Loucy (cell line): ENCODE measurements around the gene TADA3.

ENCODE experiments used
- H2AFZ ChIP-seq: fragments of 200-600 bp; sonication (generic); 2 replicates; pipeline ENCODE4 v1.6.0; 2016; ENCODE audit warnings: antibody characterized with exemption, mild to moderate bottlenecking, low read length, moderate library complexity
- H3F3A ChIP-seq: fragments of 200-600 bp; 2 replicates; pipeline ENCODE4 v1.6.0; 2016; ENCODE audit warnings: antibody characterized with exemption, low read depth, mild to moderate bottlenecking
- H3K27me3 ChIP-seq: fragments of 200-600 bp; sonication (generic); 2 replicates; pipeline ENCODE4 v1.6.1; 2014; ENCODE audit warnings: low read length, mild to moderate bottlenecking; ENCODE audit not compliant: insufficient read depth, poor library complexity, severe bottlenecking
- H3K36me3 ChIP-seq: fragments of 200-600 bp; sonication (generic); 2 replicates; pipeline ENCODE4 v1.6.1; 2016; ENCODE audit warnings: low read length; ENCODE audit not compliant: insufficient read depth
- H3K4me1 ChIP-seq: fragments of 200-600 bp; sonication (generic); 2 replicates; pipeline ENCODE4 v1.5.1; 2014; ENCODE audit warnings: low read length, mild to moderate bottlenecking; ENCODE audit not compliant: insufficient read depth, poor library complexity, severe bottlenecking
- H3K4me2 ChIP-seq: fragments of 200-600 bp; sonication (generic); 2 replicates; pipeline ENCODE4 v1.6.0; 2014; ENCODE audit warnings: antibody characterized with exemption, low read length, low read depth, mild to moderate bottlenecking; ENCODE audit not compliant: poor library complexity, severe bottlenecking
- H3K4me3 ChIP-seq: fragments of 200-600 bp; sonication (generic); 2 replicates; pipeline ENCODE4 v1.5.1; 2014; ENCODE audit warnings: low read length, mild to moderate bottlenecking, mixed read lengths; ENCODE audit not compliant: poor library complexity, severe bottlenecking
- H3K79me2 ChIP-seq: fragments of 200-600 bp; sonication (generic); 2 replicates; pipeline ENCODE4 v1.6.1; 2014; ENCODE audit warnings: low read length; ENCODE audit not compliant: insufficient read depth
- H3K9ac ChIP-seq: fragments of 200-600 bp; sonication (generic); 2 replicates; pipeline ENCODE4 v1.6.0; 2014; ENCODE audit warnings: mild to moderate bottlenecking, low read depth, low read length, moderate library complexity; ENCODE audit not compliant: poor library complexity, severe bottlenecking
- H3K9me2 ChIP-seq: fragments of 200-600 bp; sonication (generic); replicated peaks from 2 replicates; pipeline ENCODE4 v1.6.1; 2016; ENCODE audit warnings: low read depth, low read length, mixed read lengths
- H3K9me3 ChIP-seq: fragments of 200-600 bp; sonication (generic); 2 replicates; pipeline ENCODE4 v1.6.1; 2014; ENCODE audit warnings: mild to moderate bottlenecking, antibody characterized with exemption, low read length, low read depth; ENCODE audit not compliant: insufficient read depth
- H4K20me1 ChIP-seq: fragments of 200-600 bp; sonication (generic); 2 replicates; pipeline ENCODE4 v1.6.0; 2014; ENCODE audit warnings: antibody characterized with exemption, low read length, mild to moderate bottlenecking; ENCODE audit not compliant: insufficient read depth, poor library complexity, severe bottlenecking
- CTCF ChIP-seq: fragments of 200-600 bp; sonication (generic); conservative IDR thresholded peaks from 2 replicates; pipeline ENCODE4 v1.5.1; 2014; ENCODE audit warnings: mild to moderate bottlenecking, antibody characterized with exemption, low read length
- EZH2phosphoT487 ChIP-seq: fragments of 200-600 bp; IDR thresholded peaks from 2 replicates; pipeline ENCODE4 v1.6.1; 2018; ENCODE audit warnings: antibody characterized with exemption, mild to moderate bottlenecking, moderate library complexity, borderline replicate concordance

The TADA3 gene

GRCh38 chr3:9754678-9755077 is 37.6 kb downstream of the TADA3 start:
- Histone ChIP-seq H3K9me2 (no peaks in the 10 kb centered on the region), H3K9ac (peak overlapping the region; percentile 73), H3K4me2 (peak overlapping the region; percentile 92), H3K36me3 (peaks cover 23% of the 10 kb centered on the region; the same call in 1 of the 2 replicates), H3K4me3 (peak overlapping the region; percentile 74), H3K9me3 (no peaks in the 10 kb centered on the region), H3K4me1 (peaks cover 46% of the 10 kb centered on the region), H2AFZ (no peak overlapping the region), H3K27me3 (no peaks in the 10 kb centered on the region), H4K20me1 (no peaks in the 10 kb centered on the region), H3K79me2 (peaks cover 52% of the 10 kb centered on the region), H3F3A (peaks cover 4% of the 10 kb centered on the region)
- TF ChIP-seq EZH2phosphoT487 (no peak), CTCF (no peak)

- TF ChIP-seq CTCF: no peak
- TF ChIP-seq EZH2phosphoT487: no peak
- Histone ChIP-seq H4K20me1 (no peaks in the 10 kb centered on the region), H3K4me3 (peak overlapping the region; percentile 93), H2AFZ (peak overlapping the region; percentile 87; the same call in 1 of the 2 replicates), H3K9ac (peak overlapping the region; percentile 88), H3K79me2 (peaks cover 38% of the 10 kb centered on the region), H3K36me3 (peaks cover 29% of the 10 kb centered on the region; the same call in 1 of the 2 replicates), H3K27me3 (no peaks in the 10 kb centered on the region), H3F3A (peaks cover 4% of the 10 kb centered on the region), H3K4me1 (peaks cover 52% of the 10 kb centered on the region), H3K4me2 (peak overlapping the region; percentile 90), H3K9me2 (no peaks in the 10 kb centered on the region), H3K9me3 (no peaks in the 10 kb centered on the region)
These were observed 41.5 kb downstream of the TADA3 start for GRCh38 chr3:9750556-9751411.

- H4K20me1 ChIP-seq: no peaks in the 10 kb centered on the region
- peak within 1 kb of the TSS; percentile 93 for H3K4me3 ChIP-seq
- peak within 1 kb of the TSS; percentile 88 for H3K9ac ChIP-seq
- no peaks in the 10 kb centered on the region for H3K9me3 ChIP-seq
- peaks cover 38% of the 10 kb centered on the region; the same call in 1 of the 2 replicates for H3K36me3 ChIP-seq
- peak within 1 kb of the TSS; percentile 90 for H3K4me2 ChIP-seq
- H3K79me2 ChIP-seq: peaks cover 34% of the 10 kb centered on the region
- peaks cover 44% of the 10 kb centered on the region for H3K4me1 ChIP-seq
- H3F3A ChIP-seq: peaks cover under 1% of the 10 kb centered on the region
- TF ChIP-seq EZH2phosphoT487 (no peak), CTCF (no peak)
- no peaks in the 10 kb centered on the region for H3K27me3 ChIP-seq
- peak within 1 kb of the TSS; percentile 87 for H2AFZ ChIP-seq
- no peaks in the 10 kb centered on the region for H3K9me2 ChIP-seq
These were observed 42.4 kb downstream of the TADA3 start, which contains the start of gene OGG1 for GRCh38 chr3:9749645-9750555. Gene OGG1, plus strand, starts transcription at chr3:9749952. Its CDS starts 335 bp downstream, at chr3:9750287.
